ENCODE measurements around the gene ITPRIP.
A peak's percentile ranks its signal among the peaks of the same experiment; 100 is the strongest.

ITPRIP gene

GRCh38 chr10:104277785-104278184 is 60.5 kb downstream of the ITPRIP start:
- no peak for DNase-seq (ENCODE audit: low read depth, low spot score)
- Histone ChIP-seq H3K27me3 (ENCODE audit: control insufficient read depth, insufficient read depth, low read length) (no peaks in the 10 kb centered on the region), H3K36me3 (ENCODE audit: control insufficient read depth, insufficient read depth, low read length) (no peaks in the 10 kb centered on the region), H3K9me3 (ENCODE audit: control insufficient read depth, insufficient read depth, low read length) (no peaks in the 10 kb centered on the region), H3K27ac (ENCODE audit: low read length) (no peak overlapping the region), H3K4me3 (ENCODE audit: low read length) (no peak overlapping the region), H3K4me1 (ENCODE audit: control insufficient read depth, insufficient read depth, low read length) (no peaks in the 10 kb centered on the region)
- WGBS (ENCODE audit: insufficient coverage, insufficient read length), result no CpG with 5 or more reads among the region's 2 CpGs

- H3K27me3 ChIP-seq (ENCODE audit: control insufficient read depth, insufficient read depth, low read length), result no peaks in the 10 kb centered on the region
- WGBS (ENCODE audit: insufficient coverage, insufficient read length), result no CpG with 5 or more reads among the region's 1 CpG
- H3K27ac ChIP-seq (ENCODE audit: low read length), result no peak overlapping the region
- no peaks in the 10 kb centered on the region for H3K9me3 ChIP-seq (ENCODE audit: control insufficient read depth, insufficient read depth, low read length)
- no peak overlapping the region for H3K4me3 ChIP-seq (ENCODE audit: low read length)
- no peaks in the 10 kb centered on the region for H3K4me1 ChIP-seq (ENCODE audit: control insufficient read depth, insufficient read depth, low read length)
- no peaks in the 10 kb centered on the region for H3K36me3 ChIP-seq (ENCODE audit: control insufficient read depth, insufficient read depth, low read length)
- DNase-seq (ENCODE audit: low read depth, low spot score), result no peak
These were observed 62.1 kb downstream of the ITPRIP start for GRCh38 chr10:104276192-104276591.

- WGBS (ENCODE audit: insufficient coverage, insufficient read length), result no CpG with 5 or more reads among the region's 42 CpGs
These were observed 63.2 kb downstream of the ITPRIP start for GRCh38 chr10:104274762-104275721.

GRCh38 chr10:104273899-104274575 is 64.2 kb downstream of the ITPRIP start:
- H3K4me3 ChIP-seq (ENCODE audit: low read length), result no peak overlapping the region
- H3K27ac ChIP-seq (ENCODE audit: low read length), result no peak overlapping the region
- no peaks in the 10 kb centered on the region for H3K4me1 ChIP-seq (ENCODE audit: control insufficient read depth, insufficient read depth, low read length)
- no peaks in the 10 kb centered on the region for H3K9me3 ChIP-seq (ENCODE audit: control insufficient read depth, insufficient read depth, low read length)
- WGBS (ENCODE audit: insufficient coverage, insufficient read length), result no CpG with 5 or more reads among the region's 4 CpGs
- H3K36me3 ChIP-seq (ENCODE audit: control insufficient read depth, insufficient read depth, low read length), result no peaks in the 10 kb centered on the region
- H3K27me3 ChIP-seq (ENCODE audit: control insufficient read depth, insufficient read depth, low read length), result no peaks in the 10 kb centered on the region
- DNase-seq (ENCODE audit: low read depth, low spot score), result no peak

More at GRCh38 chr10:104274762-104275721, 63.2 kb downstream of the ITPRIP start:
- Histone ChIP-seq H3K9me3 (ENCODE audit: control insufficient read depth, insufficient read depth, low read length) (no peaks in the 10 kb centered on the region), H3K27me3 (ENCODE audit: control insufficient read depth, insufficient read depth, low read length) (no peaks in the 10 kb centered on the region), H3K4me3 (ENCODE audit: low read length) (peak overlapping the region; percentile 76; the same call in 1 of the 2 replicates), H3K36me3 (ENCODE audit: control insufficient read depth, insufficient read depth, low read length) (no peaks in the 10 kb centered on the region), H3K4me1 (ENCODE audit: control insufficient read depth, insufficient read depth, low read length) (no peaks in the 10 kb centered on the region), H3K27ac (ENCODE audit: low read length) (no peak overlapping the region)
- no peak for DNase-seq (ENCODE audit: low read depth, low spot score)

GRCh38 chr10:104273286-104273685 is 65.0 kb downstream of the ITPRIP start:
- no peak overlapping the region for H3K27ac ChIP-seq (ENCODE audit: low read length)
- no peaks in the 10 kb centered on the region for H3K4me1 ChIP-seq (ENCODE audit: control insufficient read depth, insufficient read depth, low read length)

GRCh38 chr10:104268713-104269645 is 69.3 kb downstream of the ITPRIP start, which contains the start of gene GSTO2:
GSTO2 (plus strand) TSS chr10:104269184; CDS start chr10:104274916, 5,732 bp downstream.
- no peaks in the 10 kb centered on the region for H3K4me1 ChIP-seq (ENCODE audit: control insufficient read depth, insufficient read depth, low read length)
- H3K9me3 ChIP-seq (ENCODE audit: control insufficient read depth, insufficient read depth, low read length), result no peaks in the 10 kb centered on the region
- peak within 1 kb of the TSS; percentile 92 for H3K4me3 ChIP-seq (ENCODE audit: low read length)
- peak; percentile 93 for DNase-seq (ENCODE audit: low read depth, low spot score)
- no peaks in the 10 kb centered on the region; the same call in 1 of the 2 replicates for H3K36me3 ChIP-seq (ENCODE audit: control insufficient read depth, insufficient read depth, low read length)
- no peaks in the 10 kb centered on the region for H3K27me3 ChIP-seq (ENCODE audit: control insufficient read depth, insufficient read depth, low read length)
- no CpG with 5 or more reads among the region's 59 CpGs for WGBS (ENCODE audit: insufficient coverage, insufficient read length)
- no peak within 1 kb of the TSS for H3K27ac ChIP-seq (ENCODE audit: low read length)

More at GRCh38 chr10:104273286-104273685, 65.0 kb downstream of the ITPRIP start:
- no peaks in the 10 kb centered on the region for H3K9me3 ChIP-seq (ENCODE audit: control insufficient read depth, insufficient read depth, low read length)
- H3K36me3 ChIP-seq (ENCODE audit: control insufficient read depth, insufficient read depth, low read length), result no peaks in the 10 kb centered on the region
- no peak overlapping the region for H3K4me3 ChIP-seq (ENCODE audit: low read length)
- no CpG with 5 or more reads among the region's 1 CpG for WGBS (ENCODE audit: insufficient coverage, insufficient read length)
- no peak for DNase-seq (ENCODE audit: low read depth, low spot score)
- H3K27me3 ChIP-seq (ENCODE audit: control insufficient read depth, insufficient read depth, low read length), result no peaks in the 10 kb centered on the region

GRCh38 chr10:104268405-104268712 is 69.9 kb downstream of the ITPRIP start:
- H3K4me1 ChIP-seq (ENCODE audit: control insufficient read depth, insufficient read depth, low read length), result no peaks in the 10 kb centered on the region
- peak overlapping the region; percentile 92 for H3K4me3 ChIP-seq (ENCODE audit: low read length)
- no peaks in the 10 kb centered on the region; the same call in 1 of the 2 replicates for H3K36me3 ChIP-seq (ENCODE audit: control insufficient read depth, insufficient read depth, low read length)
- H3K27me3 ChIP-seq (ENCODE audit: control insufficient read depth, insufficient read depth, low read length), result no peaks in the 10 kb centered on the region
- H3K9me3 ChIP-seq (ENCODE audit: control insufficient read depth, insufficient read depth, low read length), result no peaks in the 10 kb centered on the region
- no CpG with 5 or more reads among the region's 10 CpGs for WGBS (ENCODE audit: insufficient coverage, insufficient read length)
- no peak overlapping the region for H3K27ac ChIP-seq (ENCODE audit: low read length)
- no peak for DNase-seq (ENCODE audit: low read depth, low spot score)

GRCh38 chr10:104267721-104268404 is 70.4 kb downstream of the ITPRIP start:
- no CpG with 5 or more reads among the region's 14 CpGs for WGBS (ENCODE audit: insufficient coverage, insufficient read length)
- Histone ChIP-seq H3K27ac (ENCODE audit: low read length) (no peak overlapping the region), H3K36me3 (ENCODE audit: control insufficient read depth, insufficient read depth, low read length) (no peaks in the 10 kb centered on the region; the same call in 1 of the 2 replicates), H3K27me3 (ENCODE audit: control insufficient read depth, insufficient read depth, low read length) (no peaks in the 10 kb centered on the region), H3K4me3 (ENCODE audit: low read length) (peak overlapping the region; percentile 92; the same call in 1 of the 2 replicates), H3K9me3 (ENCODE audit: control insufficient read depth, insufficient read depth, low read length) (no peaks in the 10 kb centered on the region), H3K4me1 (ENCODE audit: control insufficient read depth, insufficient read depth, low read length) (no peaks in the 10 kb centered on the region)
- no peak for DNase-seq (ENCODE audit: low read depth, low spot score)

- no peaks in the 10 kb centered on the region for H3K27me3 ChIP-seq (ENCODE audit: control insufficient read depth, insufficient read depth, low read length)
- no peaks in the 10 kb centered on the region for H3K4me1 ChIP-seq (ENCODE audit: control insufficient read depth, insufficient read depth, low read length)
- no CpG with 5 or more reads among the region's 5 CpGs for WGBS (ENCODE audit: insufficient coverage, insufficient read length)
- H3K9me3 ChIP-seq (ENCODE audit: control insufficient read depth, insufficient read depth, low read length), result no peaks in the 10 kb centered on the region
- H3K4me3 ChIP-seq (ENCODE audit: low read length), result no peak overlapping the region
- H3K36me3 ChIP-seq (ENCODE audit: control insufficient read depth, insufficient read depth, low read length), result no peaks in the 10 kb centered on the region; the same call in 1 of the 2 replicates
- DNase-seq (ENCODE audit: low read depth, low spot score), result no peak
- H3K27ac ChIP-seq (ENCODE audit: low read length), result no peak overlapping the region
These were observed 73.5 kb downstream of the ITPRIP start for GRCh38 chr10:104264783-104265182.
